Islet precursor cell (in vitro differentiated cells): ENCODE results near the gene SPDL1.
"Not testable (repeated sequence)": the region's sequence is repeated elsewhere in the genome, so short reads cannot be mapped to it uniquely, and the experiment has no call there.

Experiments
- DNase-seq: peaks from one replicate; pipeline ENCODE4 v3.0.0-alpha.2; 2018

Gene SPDL1

DNA sequence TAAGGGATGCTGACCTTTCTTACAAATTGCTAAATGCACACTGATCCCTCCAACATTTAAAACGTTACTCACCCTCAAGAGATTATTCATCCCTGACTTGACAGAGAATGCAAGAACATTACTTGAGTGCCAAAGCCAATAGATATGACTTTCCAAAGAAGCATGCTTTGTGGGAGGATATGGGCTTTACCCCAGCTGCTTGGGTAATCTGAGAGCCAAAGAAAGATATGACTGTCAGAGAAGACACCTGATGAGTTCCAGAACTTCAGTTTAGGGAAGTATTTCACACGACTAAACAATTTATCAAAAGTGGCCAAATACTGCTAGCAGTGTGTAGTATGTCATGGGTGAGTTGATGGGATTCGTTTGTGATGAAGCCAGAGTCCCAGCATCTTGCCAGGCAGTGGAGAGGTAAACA is 7.4 kb upstream of the SPDL1 start:
- DNase-seq = no peak

DNA sequence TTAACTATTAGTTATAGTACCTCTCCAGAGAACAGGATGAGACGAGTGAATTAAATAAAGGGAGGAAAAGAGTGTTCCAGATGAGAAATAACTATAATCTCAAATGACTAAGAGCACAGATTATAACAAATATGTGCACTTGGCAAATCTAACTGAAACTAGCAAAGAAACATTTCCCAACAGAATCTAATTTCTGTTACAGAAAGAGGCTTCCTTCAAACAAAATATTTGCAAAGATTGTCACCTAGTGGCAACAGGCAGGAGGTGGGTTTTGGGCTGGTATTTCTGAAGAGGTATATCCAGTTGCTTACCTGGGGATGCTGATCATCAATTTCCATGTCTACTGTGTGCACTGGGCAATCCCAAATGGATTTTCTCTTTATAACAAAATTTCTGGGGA is 5.6 kb upstream of the SPDL1 start:
- no peak for DNase-seq

DNA sequence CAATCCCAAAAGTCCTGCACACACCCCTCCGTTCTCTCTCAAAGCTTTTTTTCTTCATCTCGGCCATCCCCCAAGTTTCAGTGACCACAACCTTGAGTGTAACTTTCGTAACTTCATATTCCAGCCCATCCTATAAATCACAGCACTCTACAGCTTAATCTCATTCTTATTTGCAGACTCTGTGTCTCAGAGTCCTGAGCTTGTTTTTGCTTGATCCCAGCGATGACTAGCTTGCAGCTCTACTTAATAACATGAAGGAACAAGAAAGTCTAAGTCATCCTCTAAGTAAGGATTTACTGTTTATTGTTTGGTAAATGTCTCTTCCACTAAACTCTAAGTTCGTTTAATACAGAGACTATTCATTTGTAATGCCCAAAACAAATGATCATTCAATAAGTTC is 2.6 kb upstream of the SPDL1 start:
- no peak for DNase-seq

DNA sequence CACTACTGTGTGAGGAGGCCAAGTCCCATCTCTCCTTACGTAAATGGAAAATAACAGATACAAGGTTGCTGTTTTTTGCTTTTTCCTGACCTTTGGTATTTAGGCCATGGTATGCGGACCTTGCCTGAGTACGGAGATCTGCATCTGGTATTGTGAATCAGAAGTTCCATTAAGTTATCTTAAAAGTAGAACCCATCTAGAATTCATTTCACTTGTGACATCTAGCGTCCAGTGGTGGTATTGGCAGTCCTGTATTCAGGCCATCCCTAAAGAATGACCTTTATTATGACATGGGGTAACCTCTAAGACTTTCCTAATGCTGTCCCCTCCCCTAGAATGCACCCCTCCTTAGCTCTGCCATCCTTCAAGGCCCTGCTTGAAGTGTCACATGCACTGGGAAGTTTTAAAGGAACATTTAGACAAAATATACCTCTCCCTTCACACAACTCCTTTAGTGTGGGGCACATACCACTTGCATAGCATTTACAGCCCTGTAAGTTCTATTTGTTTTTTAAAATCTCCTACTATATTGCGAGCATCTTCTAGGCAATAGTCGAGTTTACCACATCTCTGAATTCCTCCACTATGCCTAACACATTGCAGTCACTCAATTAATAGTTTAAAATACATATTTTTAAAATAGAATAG is 1.9 kb upstream of the SPDL1 start:
- DNase-seq = peak; percentile 66

DNA sequence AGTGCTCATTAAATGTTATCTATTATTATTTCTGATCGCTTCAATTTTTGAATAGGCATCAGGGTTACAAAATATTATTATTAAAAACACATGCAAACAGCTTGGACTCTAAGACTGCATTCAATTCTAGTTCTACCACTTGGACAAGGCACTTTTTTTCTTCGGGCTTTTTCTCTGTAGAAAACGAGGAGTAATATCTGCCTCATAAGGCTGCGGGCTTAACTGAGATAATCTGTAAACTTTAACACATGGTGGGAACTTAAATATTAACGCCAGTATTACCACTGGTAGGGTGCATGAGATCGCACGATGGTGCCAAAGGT is 511 bp upstream of the SPDL1 start:
- DNase-seq = no peak

DNA sequence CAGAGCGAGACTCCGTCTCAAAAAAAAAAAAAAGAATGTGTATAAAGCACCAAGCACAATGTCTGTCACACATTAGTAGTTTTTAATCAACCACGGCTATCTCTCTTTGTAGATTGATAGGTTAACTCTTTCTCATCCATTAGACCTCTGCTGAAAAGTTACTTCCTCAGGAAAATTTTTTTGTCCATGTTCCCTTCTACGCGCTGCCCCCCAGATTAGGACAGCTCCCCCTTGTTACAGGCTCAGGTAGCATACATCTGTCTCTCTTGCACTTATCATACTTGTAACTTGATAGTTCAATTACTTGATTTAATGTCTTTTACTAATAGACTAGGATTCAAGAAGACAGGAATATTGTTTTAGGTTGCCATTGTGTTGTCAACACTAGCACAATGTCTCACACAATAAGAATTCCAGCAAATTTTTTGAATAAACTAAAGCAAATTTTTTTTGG is 1.5 kb downstream of the SPDL1 start:
- DNase-seq = no peak

DNA sequence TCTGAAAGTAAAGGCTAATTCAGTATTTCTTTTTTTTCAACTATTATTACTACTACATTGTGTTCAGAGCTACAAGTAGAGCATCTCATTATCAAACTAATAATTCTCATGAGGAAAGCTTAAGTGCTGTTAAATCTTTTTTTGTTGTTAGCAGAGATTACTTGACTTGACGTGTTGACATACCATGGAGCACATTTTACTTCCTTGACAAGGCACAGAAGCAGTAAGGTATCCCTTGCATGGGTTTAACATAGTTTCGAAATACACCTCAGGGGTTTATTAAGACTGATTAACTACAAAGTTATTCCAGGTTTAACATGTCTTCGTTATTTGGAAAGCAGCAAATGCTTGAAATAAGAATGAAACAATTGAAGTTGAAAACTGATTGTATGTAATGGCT is 7.0 kb downstream of the SPDL1 start:
- no peak for DNase-seq

DNA sequence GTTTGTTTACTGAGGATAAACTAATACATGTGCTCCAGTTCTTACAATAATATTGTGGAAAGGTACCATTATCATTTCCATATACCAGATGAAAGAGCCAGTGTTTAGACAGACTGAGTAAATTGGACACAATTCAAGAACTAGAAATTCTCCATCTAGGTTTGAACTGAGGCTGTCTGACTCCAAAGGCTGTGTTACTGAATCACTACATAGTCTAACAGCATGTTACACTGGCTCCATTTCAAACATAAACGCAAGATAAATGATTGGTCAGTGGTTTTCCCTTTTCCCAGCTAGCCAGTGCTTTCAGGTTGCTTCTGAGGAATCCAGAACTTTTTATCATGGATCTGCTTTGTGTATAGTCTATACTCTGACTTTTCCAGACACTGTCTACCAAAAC is 8.1 kb downstream of the SPDL1 start:
- no peak for DNase-seq

DNA sequence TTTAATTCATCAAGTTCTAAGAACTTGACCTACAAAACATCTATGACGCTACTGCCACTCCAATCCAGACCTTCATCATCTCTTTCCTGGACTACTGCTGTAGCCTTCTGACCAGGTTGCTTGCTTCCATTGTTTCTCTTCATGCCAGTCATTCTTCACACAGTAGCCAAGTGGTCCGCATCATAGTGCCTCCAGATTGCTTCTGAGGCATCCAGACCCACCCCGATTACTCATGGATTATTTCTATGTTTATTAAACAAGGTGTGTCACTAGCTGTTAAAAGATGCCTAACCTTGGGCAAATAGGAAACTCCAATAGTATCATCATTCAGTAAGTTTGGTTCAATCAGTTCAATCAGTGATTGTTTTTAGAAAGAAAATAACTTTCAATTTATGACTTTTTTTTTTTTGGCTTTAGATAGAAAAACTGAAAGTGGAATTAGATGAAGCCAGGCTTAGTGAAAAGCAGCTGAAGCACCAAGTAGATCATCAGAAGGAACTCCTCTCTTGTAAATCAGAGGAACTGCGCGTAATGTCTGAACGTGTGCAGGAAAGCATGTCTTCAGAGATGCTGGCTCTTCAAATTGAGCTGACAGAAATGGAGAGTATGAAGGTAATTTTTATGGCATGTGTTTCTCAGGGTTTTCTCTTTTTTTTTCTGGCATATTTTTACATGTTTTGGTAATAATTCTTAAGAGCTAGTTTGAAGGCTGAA is 9.5 kb downstream of the SPDL1 start:
- no peak for DNase-seq

DNA sequence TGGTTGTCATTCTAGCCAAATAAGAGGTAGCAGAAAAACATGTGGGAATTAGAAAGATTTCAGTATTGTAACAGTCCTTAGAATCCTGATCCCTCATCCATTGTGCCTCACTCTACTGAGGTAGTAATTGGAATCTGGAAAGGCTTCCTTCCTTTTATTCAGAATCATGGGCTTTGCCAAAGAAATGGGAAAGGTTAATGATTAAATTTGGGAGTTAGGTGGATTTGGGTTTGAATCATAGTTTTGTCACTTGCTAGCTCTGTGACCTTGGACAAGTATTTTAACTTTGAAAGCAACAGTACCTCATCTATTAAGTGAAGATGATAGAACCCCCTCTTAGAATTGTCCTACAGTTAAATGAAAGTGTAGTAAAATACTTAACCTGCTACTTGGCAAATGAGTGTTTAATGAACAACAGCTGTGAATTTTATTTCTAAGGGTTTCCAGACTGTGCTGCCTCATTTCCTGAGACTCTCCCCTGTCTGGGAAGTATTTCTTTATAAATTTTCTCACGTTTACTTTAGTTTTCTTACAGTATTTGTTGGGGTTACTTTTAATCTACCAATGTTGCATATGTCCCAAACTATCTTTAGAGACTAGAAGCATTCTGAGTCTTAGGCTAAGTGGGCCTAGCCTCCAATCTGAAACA is 11.7 kb downstream of the SPDL1 start:
- DNase-seq = no peak

DNA sequence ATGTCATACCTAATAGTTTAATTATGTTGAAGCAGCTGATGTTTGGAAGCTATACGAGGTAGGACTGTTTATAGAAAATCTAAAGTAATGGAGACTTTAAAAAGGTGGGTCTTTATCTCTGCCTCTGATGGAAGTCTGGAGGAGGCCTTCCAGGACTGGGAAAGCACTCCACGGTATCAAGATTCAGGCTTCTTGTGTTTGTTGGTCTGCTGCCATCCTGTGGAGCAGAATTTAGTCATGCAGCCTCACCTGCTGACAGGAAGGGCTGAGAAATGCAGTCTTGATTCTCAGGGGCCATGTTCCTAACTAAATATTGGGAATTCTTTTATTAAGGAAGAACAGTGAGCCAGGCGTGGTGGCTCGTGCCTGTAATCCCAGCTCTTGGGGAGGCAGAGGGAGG is 15.9 kb downstream of the SPDL1 start:
- DNase-seq = no peak

DNA sequence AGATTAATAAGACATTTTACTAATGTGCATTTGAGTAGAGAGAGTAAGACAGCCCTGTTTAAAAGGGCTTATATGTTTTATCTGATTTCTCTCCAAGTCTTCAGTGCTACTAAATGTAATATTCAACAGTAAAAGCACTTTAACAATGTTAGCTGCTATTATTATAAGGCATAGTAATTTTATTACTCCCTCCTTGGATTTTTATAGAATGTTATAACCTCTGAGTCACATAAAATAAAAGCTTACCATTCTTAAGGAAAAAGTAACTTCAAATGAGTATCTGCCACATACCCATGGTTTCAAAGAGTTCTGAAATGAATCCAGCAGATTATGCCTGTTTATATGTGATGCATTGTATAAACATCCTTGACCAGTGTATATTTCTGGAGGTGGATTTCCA is 19.0 kb downstream of the SPDL1 start:
- DNase-seq = no peak

DNA sequence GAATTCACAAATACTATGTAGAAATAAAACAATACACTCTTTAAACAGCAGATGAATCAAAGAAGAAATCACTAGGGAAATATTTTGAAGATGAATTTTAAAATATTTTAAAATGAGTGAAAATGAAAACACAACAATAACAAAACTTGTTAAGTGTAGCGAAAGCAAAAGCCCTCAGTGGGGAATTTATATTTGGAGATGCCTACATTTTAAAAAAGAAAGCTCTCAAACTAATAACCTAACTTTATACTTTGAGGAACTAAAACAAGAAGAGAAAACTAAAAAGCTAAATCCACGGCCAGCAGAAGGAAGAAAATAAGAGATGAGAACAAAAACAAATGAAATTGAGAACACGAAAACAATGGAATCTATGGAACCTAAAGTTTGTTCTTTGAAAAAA is 22.7 kb downstream of the SPDL1 start:
- DNase-seq = no peak

DNA sequence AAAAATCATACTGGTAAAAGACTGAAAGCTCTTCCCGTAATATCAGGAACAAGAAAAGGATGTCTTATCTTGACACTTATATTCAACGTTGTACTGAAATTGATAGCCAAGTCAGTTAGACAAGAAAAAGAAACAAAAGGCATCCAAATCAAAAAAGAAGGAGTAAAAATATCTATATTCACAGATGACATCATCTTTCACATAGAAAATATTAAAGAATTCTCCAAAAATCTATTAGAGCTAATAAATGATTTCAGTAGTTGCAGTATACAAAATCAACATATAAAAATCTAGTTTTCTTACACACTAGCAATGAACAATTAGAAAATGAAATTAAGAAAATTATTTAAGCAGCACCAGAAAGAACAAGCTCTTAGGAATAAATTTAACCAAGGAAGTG is 24.3 kb downstream of the SPDL1 start:
- no peak for DNase-seq

DNA sequence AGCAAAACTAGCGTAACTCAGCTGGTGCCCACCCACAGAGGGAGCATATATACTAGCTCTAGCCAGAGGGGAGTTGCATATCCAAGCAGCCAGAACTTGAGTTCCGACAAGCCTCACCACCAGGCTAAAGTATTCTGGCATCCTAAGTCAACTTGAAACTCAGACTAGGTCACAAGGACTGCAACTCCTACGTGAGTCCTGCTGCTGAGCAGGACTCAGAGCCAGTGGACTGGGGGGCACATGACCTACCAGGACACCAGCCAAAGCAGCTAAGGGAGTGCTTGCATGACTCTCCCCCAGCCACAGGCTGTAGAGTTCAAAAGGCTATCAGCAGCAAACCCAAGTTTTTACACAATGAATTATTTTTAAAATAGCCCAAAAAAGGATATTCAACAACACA is 26.1 kb downstream of the SPDL1 start:
- DNase-seq = no peak

DNA sequence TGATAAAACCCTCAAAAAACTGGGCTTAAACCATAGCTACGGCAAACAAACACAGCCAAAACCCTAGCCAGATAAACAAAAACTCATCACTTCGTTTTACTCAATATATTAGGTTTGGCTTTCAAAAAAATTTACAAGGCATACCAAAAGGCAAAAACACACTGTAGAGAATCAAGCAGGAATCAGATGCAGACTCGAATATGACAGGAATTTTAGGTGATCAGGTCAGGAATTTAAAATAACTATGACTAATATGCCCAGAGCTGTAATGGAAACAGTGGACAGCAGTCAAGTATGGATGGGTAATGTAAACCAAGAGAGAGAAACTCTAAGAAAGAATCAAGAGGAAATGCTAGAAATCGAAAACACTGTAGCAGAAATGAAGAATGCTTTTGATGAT is 27.0 kb downstream of the SPDL1 start:
- DNase-seq = no peak

DNA sequence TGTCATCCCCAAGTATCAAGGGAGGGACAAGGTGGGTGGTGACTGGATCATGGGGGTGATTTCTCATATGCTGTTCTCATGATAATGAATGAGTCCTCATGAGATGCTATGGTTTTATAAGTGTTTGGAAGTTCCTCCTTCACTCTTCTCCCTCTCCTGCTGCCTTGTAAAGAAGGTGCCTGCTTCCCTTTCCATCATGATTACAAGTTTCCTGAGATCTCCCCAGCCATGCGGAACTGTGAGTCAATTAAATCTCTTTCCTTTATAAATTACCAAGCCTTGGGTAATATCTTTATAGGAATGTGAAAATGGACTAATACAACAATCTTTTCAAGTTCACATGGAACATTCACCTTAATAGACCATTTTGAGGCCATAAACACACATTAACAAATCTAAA is 32.0 kb downstream of the SPDL1 start:
- DNase-seq = no peak

DNA sequence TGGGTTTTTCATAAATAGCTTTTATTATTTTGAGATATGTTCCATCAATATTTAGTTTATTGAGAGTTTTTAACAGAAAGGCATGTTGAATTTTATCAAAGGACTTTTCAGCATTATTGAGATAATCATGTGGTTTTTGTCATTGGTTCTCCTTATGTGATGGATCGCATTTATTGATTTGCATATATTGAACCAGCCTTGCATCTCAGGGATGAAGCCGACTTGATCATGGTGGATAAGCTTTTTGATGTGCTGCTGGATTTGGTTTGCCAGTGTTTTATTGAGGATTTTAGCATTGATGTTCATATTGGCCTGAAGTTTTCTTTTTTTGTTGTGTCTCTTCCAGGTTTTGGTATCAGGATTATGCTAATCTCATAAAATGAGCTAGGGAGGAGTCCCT is 40.7 kb downstream of the SPDL1 start:
- not testable (repeated sequence) for DNase-seq

DNA sequence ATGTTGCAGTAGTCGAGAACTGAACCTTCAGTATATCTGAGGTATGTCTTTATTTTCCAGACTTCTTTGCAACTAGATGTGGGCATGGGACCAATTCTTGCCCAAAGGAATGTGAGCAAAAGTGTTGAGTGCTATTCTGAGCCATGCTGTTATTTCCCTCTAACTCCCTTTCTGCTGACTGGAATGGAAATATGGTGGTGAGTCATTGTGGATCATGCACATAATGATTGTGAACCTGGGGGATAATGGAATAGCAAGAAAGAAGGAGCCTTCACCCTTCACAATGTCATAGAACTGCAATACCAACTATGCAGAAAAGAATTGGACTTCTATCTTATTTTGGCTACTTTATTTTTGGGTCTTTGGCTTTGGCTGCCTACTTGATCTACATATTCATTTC is 43.2 kb downstream of the SPDL1 start:
- DNase-seq = no peak

DNA sequence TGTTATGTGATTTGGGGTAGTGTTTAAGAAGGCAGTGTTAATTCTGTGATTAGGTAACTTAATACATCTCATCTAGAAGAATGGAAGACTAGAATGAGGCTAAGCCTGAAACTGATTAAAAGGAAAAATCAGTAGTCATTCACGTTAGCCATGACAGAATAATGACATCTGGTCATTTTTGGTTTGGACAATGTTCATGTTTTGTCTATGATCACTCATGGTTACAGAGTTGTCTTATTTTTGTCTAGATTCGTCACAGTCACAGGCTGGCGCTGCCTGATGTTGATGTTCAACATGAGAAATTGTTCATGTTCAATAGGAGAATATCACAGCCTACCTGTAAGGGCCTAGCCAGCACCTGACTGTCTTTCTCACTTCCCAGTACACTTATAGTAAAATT is 44.0 kb downstream of the SPDL1 start:
- no peak for DNase-seq

DNA sequence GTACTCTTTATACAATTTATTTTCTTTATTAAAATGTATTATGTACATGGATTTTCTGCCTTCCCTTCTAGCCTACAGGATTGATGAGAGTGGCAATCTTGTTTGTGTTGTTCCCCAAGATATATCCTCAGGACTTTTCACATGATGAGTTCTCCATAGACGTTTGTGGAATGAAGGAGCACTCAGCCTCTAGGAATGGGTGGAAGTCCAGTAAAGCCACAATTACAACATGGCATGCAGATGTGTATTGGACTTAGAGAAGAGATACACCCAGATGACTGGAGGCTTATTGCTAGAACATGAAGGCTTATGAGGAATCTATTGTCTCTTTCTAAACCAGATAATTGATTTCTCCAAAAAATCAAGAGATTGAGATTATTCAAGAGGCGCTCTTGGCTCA is 45.3 kb downstream of the SPDL1 start:
- DNase-seq = no peak

DNA sequence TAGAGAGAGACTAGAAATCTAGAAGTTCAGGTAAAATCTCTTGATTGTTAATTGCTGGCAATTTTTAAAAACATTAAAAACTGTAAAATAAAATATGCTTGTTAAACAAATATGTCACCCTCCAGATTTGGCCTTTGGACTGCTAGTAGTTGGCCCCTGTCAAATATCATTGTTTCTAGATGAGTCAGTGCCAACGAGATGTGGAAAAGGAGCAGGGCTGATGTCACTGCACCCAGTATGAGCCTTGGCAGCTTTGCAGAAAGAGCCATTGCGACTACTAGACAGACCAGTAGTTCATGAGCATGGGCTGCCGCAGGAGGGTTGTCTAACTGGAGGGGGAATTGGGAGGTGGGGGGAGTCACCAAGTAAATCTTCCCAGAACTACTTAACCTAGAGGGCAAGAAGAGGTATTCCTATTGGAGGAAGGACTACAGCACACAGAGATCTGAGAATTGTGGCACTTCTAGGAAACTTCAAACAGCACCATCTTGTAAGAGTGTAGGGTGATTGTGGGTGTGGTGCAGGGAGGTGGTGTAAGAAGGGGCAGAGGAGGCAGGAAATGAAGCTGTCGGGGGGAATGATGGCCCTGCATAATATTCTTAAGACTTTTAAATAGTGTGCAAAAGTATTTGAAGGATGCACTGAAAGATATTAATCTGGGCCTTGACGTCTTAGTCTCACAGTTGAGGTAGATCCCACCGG is 46.4 kb downstream of the SPDL1 start:
- peak; percentile 61 for DNase-seq

DNA sequence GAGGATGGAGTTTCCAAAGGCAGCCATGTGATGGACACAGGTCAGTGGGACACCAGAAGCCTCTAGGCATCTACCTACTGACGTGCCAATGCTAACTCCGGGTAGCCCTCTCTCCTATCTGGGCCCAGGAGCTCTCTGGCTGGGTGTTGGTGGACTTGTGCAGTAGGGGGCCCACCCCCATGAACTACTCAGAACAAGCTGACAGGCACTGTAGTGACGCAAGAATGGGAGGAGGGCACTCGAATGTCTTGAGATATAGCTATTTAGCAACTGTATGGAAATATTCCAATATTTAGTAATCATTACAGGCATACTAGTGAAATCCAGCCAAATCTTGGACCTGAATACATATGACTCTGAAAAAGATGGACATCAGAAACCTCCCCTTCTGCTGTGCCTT is 47.8 kb downstream of the SPDL1 start:
- peak; percentile 15 for DNase-seq

DNA sequence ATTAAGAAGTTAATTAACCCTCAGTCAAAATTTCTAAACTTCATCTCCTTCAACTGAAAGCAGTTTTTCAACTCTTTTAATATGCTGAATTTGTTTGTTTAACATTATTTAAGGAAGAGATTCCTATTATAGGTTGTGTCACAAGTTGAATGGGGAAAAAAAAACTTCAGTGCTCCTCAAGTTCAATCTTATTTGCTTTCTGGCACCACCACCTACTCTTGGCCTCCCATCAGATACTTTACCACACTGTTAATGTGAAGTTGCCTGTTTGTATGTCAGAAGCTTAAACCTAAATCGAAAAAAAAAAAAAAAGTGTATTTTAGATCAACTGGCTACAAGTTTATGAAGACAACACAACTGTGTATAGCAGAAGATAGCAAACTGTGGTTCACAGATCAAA is 49.4 kb downstream of the SPDL1 start:
- no peak for DNase-seq
